ENCODE data around the gene CD247. TPM values are rescaled to one million over a fixed set of nuclear protein-coding genes. Genes with fewer than 3 reads are reported as not detected.

Gene CD247
- total RNA-seq, 1 donor: not detected

- no peak overlapping the region for H3K4me3 ChIP-seq (ENCODE audit: low read depth, low read length)
- no peak for TF ChIP-seq CTCF (IDR thresholded peaks at IDR 0.05; ENCODE audit: insufficient read depth, low read depth, low read length)
- DNase-seq (ENCODE audit: low read depth): no peak
Measured at GRCh38 chr1:167482184-167482583, 36.1 kb downstream of the CD247 start.

GRCh38 chr1:167479331-167479979, 38.9 kb downstream of the CD247 start:
- no peak for TF ChIP-seq CTCF (IDR thresholded peaks at IDR 0.05; ENCODE audit: insufficient read depth, low read depth, low read length)
- no peak for DNase-seq (ENCODE audit: low read depth)
- no peak overlapping the region for H3K4me3 ChIP-seq (ENCODE audit: low read depth, low read length)

GRCh38 chr1:167477986-167478385, 40.3 kb downstream of the CD247 start:
- DNase-seq (ENCODE audit: low read depth): no peak
- no peak overlapping the region for H3K4me3 ChIP-seq (ENCODE audit: low read depth, low read length)
- no peak for TF ChIP-seq CTCF (IDR thresholded peaks at IDR 0.05; ENCODE audit: insufficient read depth, low read depth, low read length)

GRCh38 chr1:167476061-167476460, 42.3 kb downstream of the CD247 start:
- TF ChIP-seq CTCF (IDR thresholded peaks at IDR 0.05; ENCODE audit: insufficient read depth, low read depth, low read length): no peak
- DNase-seq (ENCODE audit: low read depth): no peak
- H3K4me3 ChIP-seq (ENCODE audit: low read depth, low read length): no peak overlapping the region

- no peak for TF ChIP-seq CTCF (IDR thresholded peaks at IDR 0.05; ENCODE audit: insufficient read depth, low read depth, low read length)
- no peak for DNase-seq (ENCODE audit: low read depth)
- H3K4me3 ChIP-seq (ENCODE audit: low read depth, low read length): no peak overlapping the region
Measured at GRCh38 chr1:167474191-167474641, 44.1 kb downstream of the CD247 start.

- TF ChIP-seq CTCF (IDR thresholded peaks at IDR 0.05; ENCODE audit: insufficient read depth, low read depth, low read length): no peak
- no peak for DNase-seq (ENCODE audit: low read depth)
- H3K4me3 ChIP-seq (ENCODE audit: low read depth, low read length): no peak overlapping the region
Measured at GRCh38 chr1:167473761-167474160, 44.6 kb downstream of the CD247 start.

All from fibroblast of villous mesenchyme (primary cell).